ENCODE measurements around the gene TAOK1.
"Not testable (repeated sequence)": the region's sequence is repeated elsewhere in the genome, so short reads cannot be mapped to it uniquely, and the experiment has no call there.

- not testable (repeated sequence) for TF ChIP-seq CTCF (IDR thresholded peaks at IDR 0.05); HEYL (CRISPR knock-in tag; IDR thresholded peaks at IDR 0.05); EP300 (IDR thresholded peaks at IDR 0.05); NPAS2 (CRISPR knock-in tag; IDR thresholded peaks at IDR 0.05; ENCODE audit: borderline replicate concordance); CHD4 (IDR thresholded peaks at IDR 0.05; ENCODE audit: borderline replicate concordance); JUNB (IDR thresholded peaks at IDR 0.05); MYC (IDR thresholded peaks at IDR 0.05; ENCODE audit: borderline replicate concordance, low read length); CHD2 (IDR thresholded peaks at IDR 0.05; ENCODE audit: low read length, partially characterized antibody)
Measured at GRCh38 chr17:29558139-29558538, 168.0 kb downstream of the TAOK1 start.
